Measurements from ENCODE around the gene KCNMA1. TPM values are rescaled to one million over a fixed set of nuclear protein-coding genes. Genes with fewer than 3 reads are reported as not detected.

KCNMA1 gene
- total and polyA plus RNA-seq, 9 of the 15 experiments (the other 6 are each of a cell fraction or from before 2014, with no cell fraction given) = 0.01 to 0.95 (median 0.15) TPM; not detected in 4

- H2AFZ ChIP-seq (ENCODE audit: low read depth, low read length) = no peak overlapping the region
- no peak overlapping the region for H3K27ac ChIP-seq (ENCODE audit: extremely low read depth, low read depth, low read length)
- in situ Hi-C loops (cut with MboI) (no loop called here), intact Hi-C loops (cut with micrococcal nuclease) (no loop called here)
- no peaks in the 10 kb centered on the region for H3K4me1 ChIP-seq (replicated peaks in 1 of 2; ENCODE audit: control insufficient read depth in 2 of 2, insufficient read depth in 2 of 2, low read length in 2 of 2)
- H3K9me1 ChIP-seq (ENCODE audit: control insufficient read depth, insufficient read depth, low read length) = no peaks in the 10 kb centered on the region
- H3K4me3 ChIP-seq = no peak overlapping the region
- FAIRE-seq (no peak), ATAC-seq (no peak), DNase-seq (ENCODE audit: extremely low read depth in 1 of 4, low spot score in 3 of 4) (no peak)
- no peak overlapping the region for H3K9ac ChIP-seq (ENCODE audit: insufficient read depth in 1 of 2, low read depth in 2 of 2, low read length in 2 of 2)
- no TSS peak for BruUV-seq (replicated peaks)
- no peaks in the 10 kb centered on the region for H3K79me2 ChIP-seq (ENCODE audit: control insufficient read depth, insufficient read depth, low read length)
- H4K20me1 ChIP-seq (replicated peaks; ENCODE audit: control insufficient read depth, insufficient read depth, low read length) = 0 out of 2 replicates have a peak, but pooled peaks cover 3% of the 10 kb centered on the region
- H3K27me3 ChIP-seq (ENCODE audit: control insufficient read depth in 2 of 2, insufficient read depth in 2 of 2, low read length in 2 of 2) = peaks cover 3 to 15% of the 10 kb centered on the region in 2 experiments; a peak in 3 of 5 replicates
- ChIA-PET CTCF (ENCODE audit: low intra/inter-chr PET ratio) (no interaction called here), POLR2A (no interaction called here)
- no peaks in the 10 kb centered on the region for H3K36me3 ChIP-seq (ENCODE audit: control insufficient read depth, insufficient read depth, low read length)
- no peaks in the 10 kb centered on the region for H3K9me3 ChIP-seq (replicated peaks; ENCODE audit: control insufficient read depth, insufficient read depth, low read depth, low read length)
- 0% methylated on average over 2 of the region's 2 CpGs for WGBS (ENCODE audit: insufficient coverage, low coverage, missing lambda C conversion rate)
- H3K4me2 ChIP-seq (ENCODE audit: insufficient read depth, low read length) = no peak overlapping the region
- TF ChIP-seq ZNF197 (CRISPR knock-in tag; IDR thresholded peaks at IDR 0.05; ENCODE audit: low read depth) (no peak), CREB1 (IDR thresholded peaks at IDR 0.05) (no peak), CREB1 (CRISPR knock-in tag; IDR thresholded peaks at IDR 0.05) (no peak), PKNOX1 (IDR thresholded peaks at IDR 0.05) (no peak), ZNF592 (IDR thresholded peaks at IDR 0.05) (no peak), SUPT5H (IDR thresholded peaks at IDR 0.05) (no peak), PTBP1 (IDR thresholded peaks at IDR 0.05; ENCODE audit: low read depth, low read length) (no peak), SMAD4 (CRISPR knock-in tag; conservative IDR thresholded peaks at IDR 0.05) (no peak), TBL1XR1 (IDR thresholded peaks at IDR 0.05; ENCODE audit: low read length in 2 of 2) (no peak), DEAF1 (CRISPR knock-in tag; IDR thresholded peaks at IDR 0.05) (no peak), JUN (IDR thresholded peaks at IDR 0.05; ENCODE audit: borderline replicate concordance, low read depth, low read length) (no peak), JUN (CRISPR knock-in tag; IDR thresholded peaks at IDR 0.05; ENCODE audit: borderline replicate concordance) (no peak), ZHX1 (conservative IDR thresholded peaks at IDR 0.05; ENCODE audit: low read length) (no peak), SIRT6 (IDR thresholded peaks at IDR 0.05; ENCODE audit: low read depth, low read length) (no peak), STAG1 (CRISPR knock-in tag; IDR thresholded peaks at IDR 0.05; ENCODE audit: borderline replicate concordance) (no peak)
Observed at GRCh38 chr10:77293347-77293746, 344.3 kb downstream of the KCNMA1 start.
